Neural crest cell (in vitro differentiated cells): ENCODE results near the gene CUX1. TPM values are rescaled to one million over a fixed set of nuclear protein-coding genes. Genes with fewer than 3 reads are reported as not detected.

Experiments
- DNase-seq: peaks from one replicate; pipeline ENCODE4 v3.0.0; 2021; ENCODE audit warnings: low read depth, mixed read lengths, low spot score
- H3K27ac Mint-ChIP-seq: one replicate; pipeline ENCODE4 v1.8.0; 2021; ENCODE audit warnings: mild to moderate bottlenecking, mixed read lengths; ENCODE audit not compliant: unreplicated experiment
- H3K27me3 Mint-ChIP-seq: 2 replicates; pipeline ENCODE4 v1.8.0; 2021; ENCODE audit warnings: low read depth, mild to moderate bottlenecking, mixed read lengths
- H3K36me3 Mint-ChIP-seq: 2 replicates; pipeline ENCODE4 v1.8.0; 2021; ENCODE audit warnings: low read depth, mild to moderate bottlenecking, mixed read lengths
- H3K4me1 Mint-ChIP-seq: 2 replicates; pipeline ENCODE4 v1.8.0; 2021; ENCODE audit warnings: mixed read lengths
- H3K4me3 Mint-ChIP-seq: one replicate; pipeline ENCODE4 v1.8.0; 2021; ENCODE audit warnings: mild to moderate bottlenecking, mixed read lengths
- H3K9me3 Mint-ChIP-seq: 2 replicates; pipeline ENCODE4 v1.8.0; 2021; ENCODE audit warnings: mixed read lengths
- total RNA-seq: library from RNA; stranded (reverse); gene quantifications from 2 replicates; pipeline ENCODE4 v1.2.1, GENCODE V29; 2021
- TF ChIP-seq, protein P1 (sequence below): fragments of 200-600 bp; sonication (generic); conservative IDR thresholded peaks from 2 replicates; pipeline ENCODE4 v1.5.0; 2021; ENCODE audit warnings: antibody characterized with exemption, mild to moderate bottlenecking

Gene CUX1
- total RNA-seq, 1 donor from 2014 or later: 60.0 TPM

DNA sequence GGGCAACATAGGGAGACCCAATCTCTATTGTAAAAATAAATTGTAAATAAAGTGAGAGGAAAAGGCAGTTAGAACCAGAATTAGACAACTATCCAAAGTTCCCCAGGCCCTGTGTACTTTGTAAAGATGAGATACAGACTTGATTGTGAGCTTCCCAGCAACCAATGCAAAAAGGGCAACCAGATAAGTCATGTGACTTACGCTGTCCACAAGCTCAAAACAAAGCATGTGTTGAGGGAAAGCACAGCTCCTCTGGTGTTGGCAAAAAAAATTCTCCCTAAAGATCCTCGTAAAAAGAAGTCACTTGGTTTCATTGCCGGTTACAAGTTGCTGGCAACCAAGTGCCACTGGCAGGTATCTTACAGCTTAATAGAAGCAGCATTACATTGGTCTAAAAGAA is 154.0 kb downstream of the CUX1 start:
- Mint-ChIP-seq H3K4me3 (no peak overlapping the region), H3K36me3 (no peaks in the 10 kb centered on the region), H3K27ac (no peak overlapping the region), H3K27me3 (no peaks in the 10 kb centered on the region), H3K4me1 (peaks cover 26% of the 10 kb centered on the region), H3K9me3 (no peaks in the 10 kb centered on the region)
- DNase-seq: no peak
- TF ChIP-seq, protein P1, sequence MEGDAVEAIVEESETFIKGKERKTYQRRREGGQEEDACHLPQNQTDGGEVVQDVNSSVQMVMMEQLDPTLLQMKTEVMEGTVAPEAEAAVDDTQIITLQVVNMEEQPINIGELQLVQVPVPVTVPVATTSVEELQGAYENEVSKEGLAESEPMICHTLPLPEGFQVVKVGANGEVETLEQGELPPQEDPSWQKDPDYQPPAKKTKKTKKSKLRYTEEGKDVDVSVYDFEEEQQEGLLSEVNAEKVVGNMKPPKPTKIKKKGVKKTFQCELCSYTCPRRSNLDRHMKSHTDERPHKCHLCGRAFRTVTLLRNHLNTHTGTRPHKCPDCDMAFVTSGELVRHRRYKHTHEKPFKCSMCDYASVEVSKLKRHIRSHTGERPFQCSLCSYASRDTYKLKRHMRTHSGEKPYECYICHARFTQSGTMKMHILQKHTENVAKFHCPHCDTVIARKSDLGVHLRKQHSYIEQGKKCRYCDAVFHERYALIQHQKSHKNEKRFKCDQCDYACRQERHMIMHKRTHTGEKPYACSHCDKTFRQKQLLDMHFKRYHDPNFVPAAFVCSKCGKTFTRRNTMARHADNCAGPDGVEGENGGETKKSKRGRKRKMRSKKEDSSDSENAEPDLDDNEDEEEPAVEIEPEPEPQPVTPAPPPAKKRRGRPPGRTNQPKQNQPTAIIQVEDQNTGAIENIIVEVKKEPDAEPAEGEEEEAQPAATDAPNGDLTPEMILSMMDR: no peak

DNA sequence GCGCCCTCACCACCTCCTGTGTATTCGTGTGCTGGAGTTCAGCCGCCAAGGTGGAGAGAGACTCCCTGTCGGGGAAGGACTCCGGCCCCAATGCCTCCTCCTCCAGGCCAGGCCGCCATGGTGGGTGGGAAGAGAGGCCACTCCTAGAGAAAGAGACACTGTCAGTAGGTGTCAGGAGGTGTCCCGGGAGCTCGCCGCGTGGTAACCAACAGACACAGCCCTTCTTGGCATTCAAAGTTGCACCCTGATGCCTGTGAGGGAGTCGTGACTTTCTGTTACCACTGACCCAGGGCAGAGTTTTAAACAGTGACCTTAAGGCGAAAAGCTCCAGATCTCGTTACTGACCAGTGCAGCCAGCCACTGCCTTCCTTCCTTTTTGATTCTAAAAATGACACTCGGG is 155.2 kb downstream of the CUX1 start:
- H3K4me3 Mint-ChIP-seq: no peak overlapping the region
- TF ChIP-seq, protein P1: no peak
- no peaks in the 10 kb centered on the region for H3K27me3 Mint-ChIP-seq
- H3K27ac Mint-ChIP-seq: peak overlapping the region; percentile 71
- no peak for DNase-seq
- no peaks in the 10 kb centered on the region for H3K9me3 Mint-ChIP-seq
- H3K36me3 Mint-ChIP-seq: no peaks in the 10 kb centered on the region
- H3K4me1 Mint-ChIP-seq: peaks cover 28% of the 10 kb centered on the region

DNA sequence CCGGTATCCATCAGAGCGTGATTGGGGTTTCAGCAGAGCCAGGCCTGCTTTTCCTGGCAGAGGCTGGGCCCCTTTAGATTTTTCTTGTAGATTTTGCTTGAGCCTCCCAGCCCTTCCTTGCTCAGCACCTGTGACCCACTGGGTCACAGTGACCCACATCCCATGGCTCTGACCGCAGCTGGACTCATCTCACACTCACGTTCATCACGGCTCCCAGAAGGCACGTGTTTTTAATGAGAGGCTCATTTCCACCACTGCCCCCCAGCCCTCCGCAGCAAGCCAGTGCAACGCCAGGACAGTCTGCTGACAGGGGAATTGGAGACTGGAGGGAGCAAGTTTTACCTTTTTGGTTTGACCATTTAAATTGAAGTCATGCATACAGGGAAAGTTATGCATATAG is 155.7 kb downstream of the CUX1 start:
- TF ChIP-seq, protein P1: no peak
- no peaks in the 10 kb centered on the region for H3K36me3 Mint-ChIP-seq
- no peak for DNase-seq
- H3K27me3 Mint-ChIP-seq: no peaks in the 10 kb centered on the region
- H3K4me3 Mint-ChIP-seq: no peak overlapping the region
- peaks cover 28% of the 10 kb centered on the region for H3K4me1 Mint-ChIP-seq
- no peak overlapping the region for H3K27ac Mint-ChIP-seq
- H3K9me3 Mint-ChIP-seq: no peaks in the 10 kb centered on the region

DNA sequence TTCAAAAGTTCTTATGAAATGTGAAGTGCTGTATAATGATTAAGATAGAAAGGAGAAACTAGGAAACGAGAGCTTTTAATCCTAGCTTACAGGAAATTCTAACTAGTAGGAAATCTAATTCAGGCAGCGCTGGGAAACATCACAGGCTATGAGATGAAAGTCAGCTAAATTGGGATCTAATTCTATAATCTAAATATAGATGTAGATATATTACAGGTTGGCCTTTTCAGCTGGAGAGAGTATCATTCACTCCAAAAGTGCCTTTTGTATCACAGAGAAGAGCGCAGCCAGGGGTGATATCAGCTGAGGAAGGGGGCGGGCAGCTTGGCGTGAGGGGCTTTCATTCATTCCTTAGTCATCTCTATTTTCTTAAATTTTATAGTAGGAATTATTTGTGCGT is 157.0 kb downstream of the CUX1 start:
- DNase-seq: no peak
- H3K4me3 Mint-ChIP-seq: no peak overlapping the region
- no peak overlapping the region for H3K27ac Mint-ChIP-seq
- TF ChIP-seq, protein P1: no peak
- H3K27me3 Mint-ChIP-seq: no peaks in the 10 kb centered on the region
- H3K9me3 Mint-ChIP-seq: no peaks in the 10 kb centered on the region
- H3K36me3 Mint-ChIP-seq: no peaks in the 10 kb centered on the region
- peaks cover 26% of the 10 kb centered on the region for H3K4me1 Mint-ChIP-seq

DNA sequence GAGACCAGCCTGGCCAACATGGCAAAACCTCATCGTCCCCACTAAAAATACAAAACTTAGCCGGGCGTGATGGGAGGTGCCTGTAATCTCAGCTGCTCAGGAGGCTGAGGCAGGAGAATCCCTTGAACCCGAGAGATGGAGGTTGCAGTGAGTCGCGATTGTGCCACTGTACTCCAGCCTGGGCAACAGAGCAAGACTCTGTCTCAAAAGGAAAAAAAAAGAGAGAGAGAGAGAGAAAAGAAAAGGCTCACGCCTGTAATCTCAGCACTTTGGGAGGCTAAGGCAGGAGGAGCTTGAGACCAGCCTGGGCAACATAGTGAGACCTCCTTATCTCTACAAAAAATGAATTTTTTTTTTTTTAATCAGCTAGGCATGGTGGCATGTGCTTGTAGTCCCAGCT is 157.6 kb downstream of the CUX1 start:
- DNase-seq: no peak
- no peaks in the 10 kb centered on the region for H3K27me3 Mint-ChIP-seq
- no peak overlapping the region for H3K4me3 Mint-ChIP-seq
- no peaks in the 10 kb centered on the region for H3K36me3 Mint-ChIP-seq
- H3K27ac Mint-ChIP-seq: no peak overlapping the region
- TF ChIP-seq, protein P1: no peak
- H3K9me3 Mint-ChIP-seq: no peaks in the 10 kb centered on the region
- peaks cover 20% of the 10 kb centered on the region for H3K4me1 Mint-ChIP-seq

DNA sequence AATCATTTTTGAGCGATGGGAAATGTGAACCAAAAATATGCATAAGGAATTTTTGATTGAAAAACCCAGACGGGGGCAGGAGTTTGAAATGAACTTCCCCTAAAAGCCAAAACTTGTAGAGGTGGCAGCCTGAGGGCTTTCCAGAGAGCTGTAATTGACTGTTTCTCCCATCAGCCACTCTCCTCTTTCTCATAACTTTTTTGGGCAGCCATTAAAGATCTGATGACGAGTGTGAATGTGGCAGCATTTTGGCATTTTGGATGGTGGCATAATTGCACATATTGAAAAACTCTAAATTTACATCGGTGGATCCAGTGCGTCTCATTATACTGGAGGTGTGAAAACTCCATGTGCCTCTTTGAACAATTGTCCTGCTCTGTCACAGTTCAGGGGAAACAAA is 159.0 kb downstream of the CUX1 start:
- no peak for DNase-seq

More for the DNA sequence above, 159.0 kb downstream of the CUX1 start:
- Mint-ChIP-seq H3K4me3 (no peak overlapping the region), H3K9me3 (no peaks in the 10 kb centered on the region), H3K27me3 (no peaks in the 10 kb centered on the region), H3K4me1 (peaks cover 18% of the 10 kb centered on the region), H3K27ac (no peak overlapping the region), H3K36me3 (no peaks in the 10 kb centered on the region)
- TF ChIP-seq, protein P1: no peak
